Measurements from ENCODE around the gene CWC27.

The CWC27 gene

DNA sequence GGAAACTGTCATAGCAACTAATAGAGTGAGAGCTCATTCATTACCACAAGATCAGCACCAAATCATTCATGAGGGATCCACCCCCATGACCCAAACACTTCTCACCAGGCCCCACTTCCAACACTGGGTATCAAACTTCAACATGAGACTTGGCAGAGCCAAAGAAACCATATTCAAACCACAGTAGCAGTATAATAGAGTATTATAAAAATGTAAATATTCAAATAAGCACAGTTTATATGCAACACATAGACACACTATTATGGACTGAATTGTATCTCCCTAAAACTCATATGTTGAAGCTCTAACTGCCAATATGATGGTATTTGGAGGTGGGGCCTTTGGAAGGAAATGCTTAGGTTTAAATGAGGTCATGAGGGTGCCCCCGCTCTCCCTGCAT, 240.5 kb downstream of the CWC27 start:
- Histone ChIP-seq H3K9me3 (ENCODE audit: control insufficient read depth, insufficient read depth, low read depth, low read length) (no peaks in the 10 kb centered on the region), H3K27ac (ENCODE audit: extremely low read depth, low read depth, low read length) (no peak overlapping the region), H3K4me1 (ENCODE audit: control insufficient read depth, insufficient read depth, low read length) (no peaks in the 10 kb centered on the region), H3K36me3 (ENCODE audit: control insufficient read depth in 2 of 2, insufficient read depth in 1 of 2, low read length in 2 of 2) (no peaks in the 10 kb centered on the region), H3K4me3 (ENCODE audit: low read depth, low read length) (no peak overlapping the region)
- TF ChIP-seq YY2 (tag by site-specific recombination; IDR thresholded peaks at IDR 0.05) (no peak), ZNF211 (tag by site-specific recombination; IDR thresholded peaks at IDR 0.05; ENCODE audit: low read depth) (no peak), ZNF473 (tag by site-specific recombination; IDR thresholded peaks at IDR 0.05) (no peak), ZNF521 (tag by site-specific recombination; IDR thresholded peaks at IDR 0.05) (no peak), ZNF10 (tag by site-specific recombination; IDR thresholded peaks at IDR 0.05) (no peak), TCF7L2 (IDR thresholded peaks at IDR 0.05; ENCODE audit: borderline replicate concordance, low read depth, low read length) (no peak), ZNF518A (tag by site-specific recombination; conservative IDR thresholded peaks at IDR 0.05; ENCODE audit: low read depth) (no peak), RBAK (tag by site-specific recombination; IDR thresholded peaks at IDR 0.05) (no peak)
- POLR2A ChIA-PET: no interaction called here
- CTCF ChIA-PET: no interaction called here

- Histone ChIP-seq H3K9me3 (ENCODE audit: control insufficient read depth, insufficient read depth, low read depth, low read length) (no peaks in the 10 kb centered on the region), H3K36me3 (ENCODE audit: control insufficient read depth in 2 of 2, insufficient read depth in 1 of 2, low read length in 2 of 2) (no peaks in the 10 kb centered on the region), H3K4me3 (ENCODE audit: low read depth, low read length) (no peak overlapping the region), H3K4me1 (ENCODE audit: control insufficient read depth, insufficient read depth, low read length) (no peaks in the 10 kb centered on the region), H3K27ac (ENCODE audit: extremely low read depth, low read depth, low read length) (no peak overlapping the region)
- CTCF ChIA-PET: no interaction called here
- POLR2A ChIA-PET: no interaction called here
- no peak for TF ChIP-seq BCL11B (tag by site-specific recombination; IDR thresholded peaks at IDR 0.05; ENCODE audit: low read depth)
- no peak for TF ChIP-seq ZNF132 (tag by site-specific recombination; IDR thresholded peaks at IDR 0.05; ENCODE audit: borderline replicate concordance)
- TF ChIP-seq ZNF398 (tag by site-specific recombination; IDR thresholded peaks at IDR 0.05): no peak
- TF ChIP-seq GLIS2 (tag by site-specific recombination; IDR thresholded peaks at IDR 0.05): no peak
- no peak for TF ChIP-seq ZBTB49 (tag by site-specific recombination; IDR thresholded peaks at IDR 0.05; ENCODE audit: low read depth)
- TF ChIP-seq, protein P1, sequence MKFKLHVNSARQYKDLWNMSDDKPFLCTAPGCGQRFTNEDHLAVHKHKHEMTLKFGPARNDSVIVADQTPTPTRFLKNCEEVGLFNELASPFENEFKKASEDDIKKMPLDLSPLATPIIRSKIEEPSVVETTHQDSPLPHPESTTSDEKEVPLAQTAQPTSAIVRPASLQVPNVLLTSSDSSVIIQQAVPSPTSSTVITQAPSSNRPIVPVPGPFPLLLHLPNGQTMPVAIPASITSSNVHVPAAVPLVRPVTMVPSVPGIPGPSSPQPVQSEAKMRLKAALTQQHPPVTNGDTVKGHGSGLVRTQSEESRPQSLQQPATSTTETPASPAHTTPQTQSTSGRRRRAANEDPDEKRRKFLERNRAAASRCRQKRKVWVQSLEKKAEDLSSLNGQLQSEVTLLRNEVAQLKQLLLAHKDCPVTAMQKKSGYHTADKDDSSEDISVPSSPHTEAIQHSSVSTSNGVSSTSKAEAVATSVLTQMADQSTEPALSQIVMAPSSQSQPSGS (tag by site-specific recombination; IDR thresholded peaks at IDR 0.05; ENCODE audit: low read depth): no peak
- TF ChIP-seq ZNF175 (tag by site-specific recombination; IDR thresholded peaks at IDR 0.05): no peak
- no peak for TF ChIP-seq GLI2 (tag by site-specific recombination; IDR thresholded peaks at IDR 0.05; ENCODE audit: borderline replicate concordance, low read depth)
- TF ChIP-seq ZNF585B (tag by site-specific recombination; IDR thresholded peaks at IDR 0.05): no peak
- TF ChIP-seq ZNF239 (tag by site-specific recombination; IDR thresholded peaks at IDR 0.05): no peak
- TF ChIP-seq FEZF1 (tag by site-specific recombination; IDR thresholded peaks at IDR 0.05): no peak
- TF ChIP-seq ZNF10 (tag by site-specific recombination; IDR thresholded peaks at IDR 0.05): no peak
- no peak for TF ChIP-seq PBX3 (CRISPR knock-in tag; IDR thresholded peaks at IDR 0.05)
- TF ChIP-seq ZNF558 (tag by site-specific recombination; IDR thresholded peaks at IDR 0.05): no peak
- no peak for TF ChIP-seq ZNF639 (tag by site-specific recombination; IDR thresholded peaks at IDR 0.05)
- TF ChIP-seq PRDM1 (tag by site-specific recombination; IDR thresholded peaks at IDR 0.05): no peak
Observed at GRCh38 chr5:65010841-65011240, 242.1 kb downstream of the CWC27 start.
